ENCODE measurements around the gene ARL14EP. TPM values are rescaled to one million over a fixed set of nuclear protein-coding genes. Genes with fewer than 3 reads are reported as not detected.
A peak's percentile ranks its signal among the peaks of the same experiment; 100 is the strongest.

ARL14EP gene
- total RNA-seq, 1 experiment from 2014 or later: 22.5 TPM

DNA sequence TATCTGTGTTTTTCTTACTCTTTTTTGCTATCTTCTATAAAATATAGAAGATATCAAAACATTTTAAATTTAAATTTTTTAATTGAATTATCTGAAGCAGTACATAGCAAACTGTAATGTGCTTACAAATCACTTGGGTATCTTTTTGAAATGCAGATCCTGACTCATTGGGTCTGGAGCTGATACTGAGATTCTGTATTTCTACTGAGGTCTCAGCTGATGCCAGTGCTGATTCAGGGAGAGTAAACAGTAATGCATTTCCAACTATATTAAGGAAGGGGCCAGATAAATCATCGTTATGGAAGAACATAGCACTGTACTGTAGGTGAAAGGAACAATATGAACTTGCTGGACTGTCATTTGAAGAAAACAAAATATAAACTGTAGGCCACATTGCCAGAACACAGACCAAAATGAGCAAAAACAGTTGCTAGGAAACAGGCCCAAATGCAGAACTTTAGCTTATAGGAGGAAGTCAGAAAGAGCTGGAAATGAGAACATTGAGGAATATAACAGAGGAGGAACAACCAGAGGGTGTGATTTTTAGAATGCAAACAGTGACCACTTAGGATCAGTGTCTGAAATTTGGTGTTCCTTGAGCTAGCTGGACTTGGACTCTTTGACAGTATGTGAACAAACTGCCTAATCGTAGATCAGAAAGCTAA is 3.3 kb downstream of the ARL14EP start:
- DNase-seq (ENCODE audit: extremely low read depth, low read depth): no peak

DNA sequence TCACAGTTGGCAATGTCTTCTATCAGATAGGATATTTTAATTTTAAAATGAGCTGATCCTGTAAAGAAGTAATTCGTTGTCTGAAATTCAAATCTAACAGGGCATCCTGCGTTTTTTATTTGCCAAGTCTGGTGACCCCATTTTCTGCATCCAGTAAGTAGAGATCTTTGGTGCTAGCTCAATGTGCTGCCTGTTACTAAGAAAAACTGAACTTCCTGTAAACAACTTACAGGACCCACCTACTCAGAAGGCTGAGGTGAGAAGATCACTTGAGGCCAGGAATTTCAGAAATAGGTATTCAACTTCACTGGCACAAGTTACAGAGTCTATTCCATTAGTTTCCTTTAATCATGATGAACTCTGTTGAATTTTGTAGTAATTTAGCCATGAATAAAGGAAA is 4.0 kb downstream of the ARL14EP start:
- DNase-seq (ENCODE audit: extremely low read depth, low read depth): no peak

DNA sequence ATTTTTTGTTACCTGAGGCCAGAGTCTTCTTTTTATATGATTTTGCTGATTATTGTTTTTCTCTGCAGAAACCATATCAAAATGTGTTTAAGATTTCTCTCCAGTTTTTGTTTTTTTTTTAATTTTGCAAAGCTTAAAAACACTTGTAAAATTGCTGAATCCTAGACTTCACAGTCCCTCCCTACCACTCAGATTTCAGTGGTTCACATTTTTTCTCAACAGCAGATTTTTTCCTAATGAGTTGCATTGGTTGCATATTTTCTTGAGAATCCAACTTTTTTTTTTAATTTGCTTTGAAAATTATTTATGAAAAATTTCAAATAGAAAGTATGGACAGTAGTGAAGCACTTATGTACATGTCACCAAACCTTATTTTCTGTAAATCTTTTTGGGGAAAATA is 5.8 kb downstream of the ARL14EP start:
- no peak for DNase-seq (ENCODE audit: extremely low read depth, low read depth)

DNA sequence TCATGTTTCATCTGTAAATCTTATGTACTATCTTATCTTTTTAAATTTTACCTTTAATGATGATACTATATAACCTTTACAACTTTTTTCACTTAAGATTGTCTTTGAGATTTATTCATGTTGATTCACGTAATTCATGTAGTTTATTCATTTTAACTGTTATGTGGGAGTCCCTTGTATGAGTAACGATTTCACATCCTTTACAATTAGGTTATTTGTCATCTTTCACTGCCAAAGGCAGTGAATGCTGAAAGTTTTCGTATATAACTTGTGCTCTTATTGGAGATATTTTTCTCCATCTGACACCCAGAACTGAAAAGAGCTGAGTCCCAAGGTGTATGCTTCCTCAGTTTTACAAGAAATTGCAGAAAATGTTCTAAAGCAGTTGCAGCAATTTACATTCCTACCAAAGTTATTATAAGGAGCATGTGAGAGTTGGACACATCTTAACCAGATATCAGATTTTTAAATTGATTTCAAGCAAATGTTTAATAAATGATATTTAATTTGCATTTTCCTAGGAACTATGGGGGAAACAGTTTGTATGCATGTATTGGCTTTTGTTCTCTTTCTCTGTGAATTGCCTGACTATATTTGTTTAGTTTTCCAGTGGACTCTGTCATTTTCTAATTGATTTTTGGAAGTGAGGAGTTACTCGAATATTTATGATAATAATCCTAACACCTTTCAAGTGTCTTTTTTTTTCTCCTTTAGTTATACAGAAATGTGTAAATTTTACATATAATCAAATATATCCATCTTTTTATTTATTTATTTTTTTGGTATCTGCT is 6.4 kb downstream of the ARL14EP start:
- no peak for DNase-seq (ENCODE audit: extremely low read depth, low read depth)

DNA sequence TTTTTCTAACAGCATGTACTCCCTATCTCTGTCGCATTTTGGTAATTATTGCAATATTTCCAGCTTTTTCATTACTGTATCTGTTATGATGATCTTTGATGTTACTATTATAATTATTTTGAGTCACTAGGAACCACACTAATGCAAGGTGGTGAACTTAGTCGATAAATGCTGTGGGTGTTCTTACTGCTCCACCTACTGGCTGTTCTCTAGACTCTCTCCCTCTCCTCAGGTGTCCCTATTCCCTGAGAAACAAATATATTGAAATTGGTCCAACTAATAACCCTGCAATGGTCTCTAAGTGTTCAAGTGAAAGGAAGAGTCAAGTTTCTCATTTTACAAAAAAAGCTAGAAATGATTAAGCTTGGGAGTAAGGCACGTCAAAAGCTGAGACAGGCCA is 10.5 kb downstream of the ARL14EP start:
- peak; percentile 11 for DNase-seq (ENCODE audit: extremely low read depth, low read depth)

DNA sequence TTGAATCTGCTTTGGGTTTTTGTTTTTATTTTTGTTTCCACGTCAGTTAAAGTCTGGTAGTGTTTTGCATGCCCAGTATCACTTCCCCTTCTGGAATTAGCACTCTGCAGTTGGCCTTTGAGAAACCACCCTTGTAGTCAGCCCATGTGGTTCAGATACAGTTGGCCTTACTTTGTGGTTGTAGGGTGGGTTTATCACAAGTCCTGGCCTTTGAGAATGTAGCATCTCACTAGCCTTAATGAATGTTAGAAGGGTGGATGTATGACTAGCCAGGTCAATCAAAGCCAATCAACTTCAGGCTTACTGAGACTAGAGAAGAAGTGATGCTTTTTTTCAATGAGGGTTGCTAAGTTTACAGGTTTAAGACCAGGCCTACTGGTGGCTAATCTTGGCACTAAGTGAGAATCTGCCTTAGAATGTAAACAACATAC is 19.8 kb downstream of the ARL14EP start:
- no peak for DNase-seq (ENCODE audit: extremely low read depth, low read depth)

DNA sequence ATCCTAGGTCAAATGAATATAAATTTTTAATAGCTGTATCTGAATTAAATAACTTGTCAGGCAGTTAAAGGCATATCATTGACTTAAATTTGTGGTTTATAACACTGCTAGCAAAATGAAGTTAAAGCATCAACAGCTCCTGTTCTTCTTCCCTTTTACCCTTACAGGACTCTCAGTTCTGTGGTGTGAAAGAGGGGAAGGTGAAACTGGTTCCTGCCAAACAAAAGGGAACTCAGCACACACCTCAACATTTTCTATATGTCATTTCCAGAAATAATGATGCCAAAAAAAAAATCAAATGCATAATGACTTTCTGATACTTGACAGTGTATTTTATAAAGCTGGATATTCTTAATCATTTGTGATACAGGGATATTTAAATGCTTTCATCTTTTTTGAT is 21.2 kb downstream of the ARL14EP start:
- DNase-seq (ENCODE audit: extremely low read depth, low read depth): no peak

DNA sequence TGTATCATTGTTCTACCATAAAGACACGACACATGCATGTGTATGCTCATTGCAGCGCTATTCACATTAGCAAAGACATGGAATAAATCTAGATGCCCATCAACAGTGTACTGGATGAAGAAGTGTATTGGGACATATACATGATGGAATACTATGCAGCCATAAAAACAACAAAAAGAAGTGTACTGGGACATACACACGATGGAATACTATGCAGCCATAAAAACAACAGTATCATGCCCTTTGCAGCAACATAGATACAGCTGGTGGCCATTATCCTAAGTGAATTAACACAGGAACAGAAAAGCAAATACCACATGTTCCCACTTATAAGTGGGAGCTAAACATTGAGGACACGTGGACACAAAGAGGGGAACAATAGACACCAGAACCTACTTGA is 22.7 kb downstream of the ARL14EP start:
- DNase-seq (ENCODE audit: extremely low read depth, low read depth): no peak

DNA sequence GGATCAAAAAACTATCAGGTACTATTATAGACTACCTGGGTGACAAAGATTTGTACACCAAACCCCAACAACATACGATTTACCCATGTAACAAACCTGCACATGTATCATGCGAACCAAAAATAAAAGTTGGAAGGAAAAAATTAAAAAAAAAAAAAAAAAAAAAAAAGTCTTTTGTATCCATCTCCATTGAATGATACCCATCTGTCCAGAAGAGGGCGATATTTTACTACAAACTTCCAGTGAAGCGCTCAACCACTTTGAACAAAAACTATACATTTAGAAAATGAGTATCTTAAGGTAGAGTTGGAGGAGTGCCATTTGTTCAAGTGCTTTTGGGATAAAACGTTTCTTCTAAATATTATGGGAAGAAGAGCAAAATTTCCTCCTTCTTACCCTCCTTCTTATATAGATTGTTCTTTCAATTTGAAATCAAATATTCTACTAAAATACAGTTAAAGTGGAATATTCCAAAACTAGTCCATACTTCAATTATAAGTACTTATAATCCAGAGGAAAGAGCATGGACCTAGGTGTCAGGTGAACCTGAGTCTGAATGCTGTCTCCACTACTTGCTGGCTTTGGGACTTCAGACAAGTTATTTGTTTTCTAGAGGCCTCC is 23.3 kb downstream of the ARL14EP start:
- peak; percentile 56 for DNase-seq (ENCODE audit: extremely low read depth, low read depth)

DNA sequence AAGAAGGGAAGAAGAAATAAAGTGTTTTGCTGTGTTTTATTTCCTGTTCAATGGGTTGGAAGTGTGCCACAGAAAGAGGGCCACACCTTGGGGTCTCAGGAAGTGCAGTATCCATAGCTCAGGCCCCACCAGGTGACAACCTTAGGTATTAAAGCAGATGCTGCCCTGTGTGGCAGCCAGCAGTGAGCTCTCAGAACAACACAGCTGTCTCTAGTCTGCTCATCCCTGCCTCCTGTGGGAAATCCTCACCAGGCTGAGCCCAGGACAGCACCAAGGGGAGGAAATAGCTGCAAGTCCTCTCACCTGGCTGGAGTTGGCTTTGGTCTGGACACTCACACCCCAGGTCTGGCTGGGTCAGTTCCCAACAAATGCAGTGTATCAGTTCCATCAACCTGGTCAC is 25.1 kb downstream of the ARL14EP start:
- no peak for DNase-seq (ENCODE audit: extremely low read depth, low read depth)

DNA sequence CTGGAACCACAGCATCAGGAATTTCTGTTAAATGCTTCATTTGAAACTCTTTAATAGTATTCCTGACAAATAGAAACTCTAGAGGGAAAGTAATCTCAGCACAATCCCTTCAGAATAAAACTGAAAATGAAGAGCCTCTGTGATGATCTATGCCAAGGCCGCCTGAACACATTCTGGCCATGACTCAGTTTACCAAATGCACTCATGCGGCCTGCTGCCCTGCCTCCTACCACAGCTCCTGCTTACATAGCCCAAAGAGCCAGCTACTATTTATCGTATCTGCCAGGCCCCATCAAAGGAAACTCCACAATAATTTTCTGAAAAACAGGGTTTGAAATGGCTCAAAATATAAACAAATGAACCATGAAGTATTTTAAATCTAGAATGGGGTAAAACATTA is 27.0 kb downstream of the ARL14EP start:
- no peak for DNase-seq (ENCODE audit: extremely low read depth, low read depth)

DNA sequence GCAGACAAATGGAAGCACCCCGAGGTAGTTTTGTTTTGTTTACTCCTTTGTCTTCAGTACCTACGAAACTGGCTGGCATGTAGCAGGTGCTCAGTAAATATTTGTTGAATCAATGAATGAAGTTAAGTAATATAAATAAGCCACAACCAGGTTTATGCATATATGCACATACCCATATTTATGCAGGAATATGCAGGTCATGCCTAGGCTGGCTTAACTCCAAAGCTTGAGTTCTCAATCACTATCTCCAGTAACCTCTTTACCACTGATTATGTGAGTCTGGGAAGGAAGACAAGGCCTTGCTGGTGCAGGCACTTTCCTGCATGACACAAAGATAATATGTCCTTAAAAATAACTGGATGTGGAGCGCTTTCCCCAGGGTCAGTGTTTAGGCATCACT is 27.5 kb downstream of the ARL14EP start:
- no peak for DNase-seq (ENCODE audit: extremely low read depth, low read depth)

DNA sequence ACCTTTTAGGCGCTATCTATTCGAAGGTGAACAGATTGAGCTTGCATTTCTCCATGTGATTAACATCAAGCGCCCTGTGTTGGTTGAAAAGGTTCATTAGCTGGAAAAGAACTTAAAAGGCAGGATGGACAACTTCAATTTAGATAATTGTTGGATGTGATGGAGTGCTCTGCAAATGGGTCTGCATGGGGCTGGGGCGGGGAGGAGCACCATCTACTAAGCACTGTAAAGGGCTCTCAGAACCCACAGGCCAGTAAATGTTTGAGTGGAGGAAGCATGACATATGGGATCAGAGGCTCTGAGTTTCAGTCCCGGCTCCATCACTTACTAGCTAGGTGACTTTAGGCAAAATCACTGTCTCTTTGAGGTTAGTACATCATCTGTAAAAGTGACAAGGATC is 28.2 kb downstream of the ARL14EP start:
- no peak for DNase-seq (ENCODE audit: extremely low read depth, low read depth)

DNA sequence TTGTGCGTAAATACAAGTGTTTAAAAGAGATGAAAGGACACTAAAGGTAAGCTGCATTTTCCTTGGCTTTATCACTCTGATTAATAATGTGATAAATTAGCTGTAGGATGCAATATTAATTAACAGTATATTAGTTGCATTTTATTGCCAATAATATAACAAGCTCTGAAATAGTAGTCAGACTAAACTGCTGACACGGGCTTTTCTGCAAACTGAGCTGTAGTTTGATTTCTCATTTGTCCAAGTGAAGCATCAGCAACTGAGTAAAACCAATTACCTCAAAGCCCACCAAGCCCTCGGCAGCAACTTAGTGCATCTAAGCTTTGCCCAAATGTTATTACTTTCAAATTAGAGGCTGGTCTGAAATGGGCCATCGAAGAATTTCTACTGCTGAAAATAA is 33.5 kb downstream of the ARL14EP start:
- DNase-seq (ENCODE audit: extremely low read depth, low read depth): no peak

DNA sequence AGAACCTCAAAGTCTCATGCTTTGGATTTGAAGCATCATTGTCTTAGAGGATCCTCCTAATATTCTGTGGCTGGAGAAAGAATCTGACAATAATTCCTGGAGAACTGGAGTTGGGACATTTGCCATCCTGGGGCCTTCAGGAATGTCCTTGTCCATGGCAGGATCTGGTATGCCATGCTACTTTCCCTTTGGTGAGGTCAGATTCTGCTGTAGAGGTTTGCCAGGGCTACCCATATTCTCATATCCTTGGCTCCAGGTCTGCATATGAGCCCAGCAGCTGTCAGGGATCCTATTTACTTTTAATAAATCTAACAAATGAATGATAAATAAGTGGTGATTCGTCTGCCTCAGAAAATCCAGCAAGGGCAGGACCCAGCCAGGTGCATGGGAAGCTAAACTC is 35.0 kb downstream of the ARL14EP start:
- DNase-seq (ENCODE audit: extremely low read depth, low read depth): no peak

DNA sequence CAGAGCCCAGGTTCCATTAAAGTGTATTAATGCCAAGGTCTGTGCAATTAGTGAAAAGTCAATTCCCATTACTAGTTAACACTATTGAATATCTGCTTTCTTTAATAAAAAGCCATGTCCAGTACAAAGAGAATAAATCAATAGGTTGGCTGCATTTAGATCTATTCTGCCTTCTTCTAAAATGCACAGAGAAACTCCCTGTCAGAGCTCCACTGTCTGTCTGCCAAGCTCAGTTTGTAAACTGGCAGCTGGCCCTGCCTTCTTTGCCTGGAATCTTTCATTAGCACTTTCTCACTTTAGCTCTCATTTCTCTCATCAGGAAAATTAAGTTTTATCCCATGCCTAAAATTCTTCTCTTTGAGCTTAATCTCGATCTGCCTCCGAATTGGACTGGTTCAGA is 35.6 kb downstream of the ARL14EP start:
- DNase-seq (ENCODE audit: extremely low read depth, low read depth): no peak

DNA sequence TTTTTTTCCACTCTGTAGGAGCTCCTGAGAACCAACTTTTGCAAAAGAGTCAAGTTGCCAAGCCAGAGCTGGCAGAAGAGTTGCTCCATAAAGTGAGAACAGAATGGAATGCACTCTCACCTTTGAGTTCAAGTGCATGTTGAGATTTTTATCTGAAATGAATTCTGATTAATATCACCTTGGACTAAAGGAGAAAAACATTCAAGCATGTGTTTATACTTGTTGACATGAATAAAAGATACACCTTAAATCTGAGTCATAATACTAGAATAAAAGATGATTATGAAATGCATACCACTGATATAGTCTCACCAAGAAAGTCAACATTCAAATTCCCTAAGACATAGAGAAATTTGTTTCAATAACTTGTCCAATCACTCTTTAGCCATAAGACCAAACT is 37.8 kb downstream of the ARL14EP start:
- DNase-seq (ENCODE audit: extremely low read depth, low read depth): no peak

DNA sequence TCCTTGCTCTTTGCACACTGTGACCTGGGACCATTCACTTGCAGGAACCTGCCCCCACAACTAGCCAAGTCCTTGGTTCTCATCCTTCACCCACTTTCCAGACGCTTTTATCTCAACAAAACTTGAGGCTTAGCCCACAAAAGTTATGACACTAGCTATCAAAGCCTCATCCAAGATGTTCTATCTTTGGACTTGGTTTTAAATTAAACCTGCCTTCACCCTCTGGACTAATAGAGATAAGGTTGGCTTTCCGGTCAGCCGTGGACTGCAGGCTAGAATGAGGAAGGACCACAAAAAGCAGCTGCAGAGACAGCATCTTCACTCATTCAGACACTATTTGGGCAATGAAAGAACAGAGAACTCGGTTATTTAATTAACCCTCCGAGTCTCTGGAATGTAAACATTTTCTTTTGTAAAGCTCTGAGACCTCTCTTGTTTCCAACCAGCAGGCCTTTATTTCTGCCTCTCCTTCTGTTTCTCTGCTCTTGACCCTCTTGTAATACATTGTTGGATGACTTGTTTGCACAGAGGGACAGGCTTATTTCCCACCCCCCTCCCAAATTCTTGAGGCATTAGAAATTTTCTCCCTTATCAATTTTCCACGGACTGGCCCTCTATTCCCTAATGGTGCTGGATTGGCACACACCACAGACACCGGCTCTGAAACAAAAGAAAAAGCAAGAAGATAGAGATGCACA is 41.4 kb downstream of the ARL14EP start:
- DNase-seq (ENCODE audit: extremely low read depth, low read depth): no peak

DNA sequence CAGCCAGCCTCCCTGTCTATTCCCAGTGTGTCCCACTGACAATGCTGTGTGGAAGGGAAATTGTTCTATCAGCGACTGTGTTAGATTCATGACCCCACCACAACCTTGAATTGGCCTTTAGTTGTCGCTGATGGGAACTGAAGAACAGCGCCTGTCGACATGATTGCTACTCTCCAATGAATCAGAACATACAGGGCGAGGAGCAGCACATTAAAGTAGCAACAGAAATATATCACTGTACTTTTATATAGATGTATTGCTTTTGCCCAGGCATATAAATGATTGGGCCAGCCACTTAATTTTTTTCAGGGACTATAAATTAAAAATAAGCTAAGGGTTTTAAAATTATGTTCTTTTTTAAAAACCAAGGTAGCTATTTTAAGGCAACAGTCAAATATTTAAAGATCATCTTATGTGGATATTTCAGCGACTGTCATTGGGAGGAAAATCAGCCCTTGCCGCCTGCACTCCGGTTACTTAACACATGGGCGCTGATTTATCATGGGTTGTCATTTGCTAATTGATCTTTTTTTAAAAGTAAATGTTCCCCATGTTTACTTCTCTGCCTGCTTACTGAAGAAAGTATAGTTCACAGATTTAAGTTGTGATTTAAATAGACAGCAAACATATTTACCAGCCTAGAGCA is 42.1 kb downstream of the ARL14EP start:
- no peak for DNase-seq (ENCODE audit: extremely low read depth, low read depth)

DNA sequence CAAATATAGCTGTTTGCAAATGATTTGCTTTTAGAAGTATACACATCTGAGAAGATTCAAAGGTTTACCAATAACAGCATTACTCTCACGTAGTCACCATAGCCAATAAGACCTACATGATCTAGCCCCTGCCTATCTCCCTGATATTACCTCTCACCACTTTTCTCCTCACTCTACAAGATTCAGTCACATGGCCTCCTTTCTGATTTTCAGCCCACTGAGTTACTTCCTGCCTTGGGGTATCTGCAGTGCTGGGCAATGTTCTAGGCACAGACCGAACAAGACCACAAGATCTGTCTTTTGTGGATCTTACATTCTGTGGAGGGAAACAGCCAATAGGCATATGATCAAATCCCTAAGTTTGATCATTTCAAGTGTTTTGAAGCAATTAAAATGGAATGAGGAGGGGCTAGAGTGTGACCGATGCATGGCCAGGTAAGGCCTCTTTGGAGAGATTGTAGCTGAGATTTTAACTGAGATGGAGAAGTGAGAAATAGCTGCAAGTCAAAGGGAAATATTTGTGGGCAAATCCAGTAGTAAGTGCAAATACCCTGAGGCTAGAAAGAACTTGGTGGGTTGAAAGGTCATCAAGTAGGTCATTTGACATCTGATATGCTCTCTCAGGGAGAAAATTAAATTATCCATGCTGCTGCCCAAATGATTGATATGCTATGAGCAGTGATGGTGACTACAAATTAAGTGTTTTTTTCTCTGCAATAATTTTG is 43.1 kb downstream of the ARL14EP start:
- DNase-seq (ENCODE audit: extremely low read depth, low read depth): no peak

Measured in NCI-H460 (cell line).